ENCODE data around the gene LIN37.

LIN37 gene

GRCh38 chr19:35783469-35784434 is 35.4 kb downstream of the LIN37 start:
- peaks cover 27 to 94% (median 45%) of the 10 kb centered on the region in 3 donors for H3K36me3 ChIP-seq

GRCh38 chr19:35784503-35785338 is 36.3 kb downstream of the LIN37 start:
- H3K36me3 ChIP-seq, result peaks cover 27 to 85% (median 42%) of the 10 kb centered on the region in 3 donors
- no peaks in the 10 kb centered on the region for H3K4me1 ChIP-seq
- H3K4me3 ChIP-seq, result no peak overlapping the region
- H3K27me3 ChIP-seq, result no peaks in the 10 kb centered on the region
- intact Hi-C loops (cut with DNase I; ENCODE audit: low total_unique reads), result no loop called here
- TF ChIP-seq CTCF (IDR thresholded peaks at IDR 0.05), result no peak
- no peaks in the 10 kb centered on the region for H3K9me3 ChIP-seq
- H3K27ac ChIP-seq, result no peak overlapping the region
- DNase-seq, result no peak

More at GRCh38 chr19:35783469-35784434, 35.4 kb downstream of the LIN37 start:
- Histone ChIP-seq H3K4me1 (no peaks in the 10 kb centered on the region), H3K27me3 (no peaks in the 10 kb centered on the region), H3K4me3 (no peak overlapping the region), H3K27ac (no peak overlapping the region), H3K9me3 (no peaks in the 10 kb centered on the region)
- intact Hi-C loops (cut with DNase I; ENCODE audit: low total_unique reads), result no loop called here
- TF ChIP-seq CTCF (IDR thresholded peaks at IDR 0.05), result no peak
- DNase-seq, result no peak

GRCh38 chr19:35785339-35785627 is 36.9 kb downstream of the LIN37 start:
- no peaks in the 10 kb centered on the region for H3K4me1 ChIP-seq
- DNase-seq, result no peak
- intact Hi-C loops (cut with DNase I; ENCODE audit: low total_unique reads), result no loop called here
- H3K9me3 ChIP-seq, result no peaks in the 10 kb centered on the region
- no peak overlapping the region for H3K27ac ChIP-seq
- H3K36me3 ChIP-seq, result peaks cover 21 to 79% (median 38%) of the 10 kb centered on the region in 3 donors
- no peak overlapping the region for H3K4me3 ChIP-seq
- no peaks in the 10 kb centered on the region for H3K27me3 ChIP-seq
- TF ChIP-seq CTCF (IDR thresholded peaks at IDR 0.05), result no peak

- Histone ChIP-seq H3K9me3 (no peaks in the 10 kb centered on the region), H3K4me1 (no peaks in the 10 kb centered on the region), H3K27ac (no peak overlapping the region), H3K27me3 (no peaks in the 10 kb centered on the region), H3K4me3 (no peak overlapping the region), H3K36me3 (peaks cover 12 to 67% (median 26%) of the 10 kb centered on the region in 3 donors)
- intact Hi-C loops (cut with DNase I; ENCODE audit: low total_unique reads), result no loop called here
- no peak for DNase-seq
- no peak for TF ChIP-seq CTCF (IDR thresholded peaks at IDR 0.05)
Observed at GRCh38 chr19:35786299-35787160, 38.2 kb downstream of the LIN37 start.

- Histone ChIP-seq H3K9me3 (no peaks in the 10 kb centered on the region), H3K27me3 (no peaks in the 10 kb centered on the region), H3K36me3 (peaks cover 8 to 59% (median 20%) of the 10 kb centered on the region in 3 donors), H3K4me3 (no peak overlapping the region), H3K27ac (no peak overlapping the region), H3K4me1 (no peaks in the 10 kb centered on the region)
- no peak for DNase-seq
- no peak for TF ChIP-seq CTCF (IDR thresholded peaks at IDR 0.05)
- intact Hi-C loops (cut with DNase I; ENCODE audit: low total_unique reads), result no loop called here
Observed at GRCh38 chr19:35787227-35787799, 38.9 kb downstream of the LIN37 start.
